ENCODE measurements around the gene ZIC4. TPM values are rescaled to one million over a fixed set of nuclear protein-coding genes. Genes with fewer than 3 reads are reported as not detected.

ZIC4 gene
- total RNA-seq (not detected), polyA plus RNA-seq (not detected)

- Mint-ChIP-seq H3K4me3 (peak within 1 kb of the TSS in 1 of 7 donors; percentile 24), H3K27me3 (peaks cover 73 to 81% of the 10 kb centered on the region in 2 donors), H3K27ac (no peak within 1 kb of the TSS), H3K9me3 (peaks cover 12 to 35% (median 28%) of the 10 kb centered on the region in 5 donors), H3K4me1 (peaks cover 10 to 13% (median 10%) of the 10 kb centered on the region in 3 donors), H3K36me3 (peaks cover 0 to 1% (median 1%) of the 10 kb centered on the region in 3 donors)
- Histone ChIP-seq H3K27ac (ENCODE audit: low read depth, low read length) (no peak within 1 kb of the TSS), H3K4me3 (ENCODE audit: low read length) (no peak within 1 kb of the TSS), H3K36me3 (ENCODE audit: insufficient read depth, low read length) (no peaks in the 10 kb centered on the region), H3K4me1 (ENCODE audit: insufficient read depth, low read length) (no peaks in the 10 kb centered on the region), H3K27me3 (ENCODE audit: insufficient read depth, low read length, poor library complexity, severe bottlenecking) (peaks cover 30% of the 10 kb centered on the region), H3K9me3 (ENCODE audit: low read length) (no peaks in the 10 kb centered on the region)
- ChIA-PET POLR2A (no interaction called here), CTCF (no interaction called here)
- DNase-seq, result no peak
Measured at GRCh38 chr3:147406028-147406931, at the start of gene ZIC4. TSS of gene ZIC4 (minus strand) at chr3:147406543. CDS start at chr3:147402797, 3,746 bp downstream.

GRCh38 chr3:147449669-147450068 is 43.3 kb upstream of the ZIC4 start:
- Histone ChIP-seq H3K27me3 (ENCODE audit: insufficient read depth, low read length, poor library complexity, severe bottlenecking) (no peaks in the 10 kb centered on the region), H3K27ac (ENCODE audit: low read depth, low read length) (no peak overlapping the region), H3K4me3 (ENCODE audit: low read length) (no peak overlapping the region), H3K4me1 (ENCODE audit: insufficient read depth, low read length) (no peaks in the 10 kb centered on the region), H3K36me3 (ENCODE audit: insufficient read depth, low read length) (no peaks in the 10 kb centered on the region), H3K9me3 (ENCODE audit: low read length) (no peaks in the 10 kb centered on the region)
- ChIA-PET POLR2A (no interaction called here), CTCF (no interaction called here)
- no peak for DNase-seq
- H3K4me3 Mint-ChIP-seq, result no peak overlapping the region
- H3K27me3 Mint-ChIP-seq, result no peaks in the 10 kb centered on the region
- H3K9me3 Mint-ChIP-seq, result peaks cover 2 to 7% (median 4%) of the 10 kb centered on the region in 5 donors
- no peaks in the 10 kb centered on the region for H3K4me1 Mint-ChIP-seq
- no peak overlapping the region for H3K27ac Mint-ChIP-seq
- peaks cover 0 to 1% (median 0%) of the 10 kb centered on the region in 3 donors for H3K36me3 Mint-ChIP-seq

- H3K36me3 ChIP-seq (ENCODE audit: insufficient read depth, low read length), result no peaks in the 10 kb centered on the region
- no peaks in the 10 kb centered on the region for H3K27me3 ChIP-seq (ENCODE audit: insufficient read depth, low read length, poor library complexity, severe bottlenecking)
- H3K4me1 ChIP-seq (ENCODE audit: insufficient read depth, low read length), result no peaks in the 10 kb centered on the region
- no peak overlapping the region for H3K27ac Mint-ChIP-seq
- no peaks in the 10 kb centered on the region for H3K9me3 ChIP-seq (ENCODE audit: low read length)
- H3K4me1 Mint-ChIP-seq, result no peaks in the 10 kb centered on the region
- no peak for DNase-seq
- H3K4me3 ChIP-seq (ENCODE audit: low read length), result no peak overlapping the region
- CTCF ChIA-PET, result no interaction called here
- peaks cover 2 to 12% (median 3%) of the 10 kb centered on the region in 5 donors for H3K9me3 Mint-ChIP-seq
- no peak overlapping the region for H3K4me3 Mint-ChIP-seq
- no peaks in the 10 kb centered on the region for H3K36me3 Mint-ChIP-seq
- no peaks in the 10 kb centered on the region for H3K27me3 Mint-ChIP-seq
- no peak overlapping the region for H3K27ac ChIP-seq (ENCODE audit: low read depth, low read length)
- POLR2A ChIA-PET, result no interaction called here
Measured at GRCh38 chr3:147447224-147447623, 40.9 kb upstream of the ZIC4 start.

GRCh38 chr3:147431751-147432150 is 25.4 kb upstream of the ZIC4 start:
- Histone ChIP-seq H3K27ac (ENCODE audit: low read depth, low read length) (no peak overlapping the region), H3K4me1 (ENCODE audit: insufficient read depth, low read length) (no peaks in the 10 kb centered on the region), H3K36me3 (ENCODE audit: insufficient read depth, low read length) (no peaks in the 10 kb centered on the region), H3K4me3 (ENCODE audit: low read length) (no peak overlapping the region), H3K9me3 (ENCODE audit: low read length) (peaks cover 5% of the 10 kb centered on the region), H3K27me3 (ENCODE audit: insufficient read depth, low read length, poor library complexity, severe bottlenecking) (no peaks in the 10 kb centered on the region)
- Mint-ChIP-seq H3K27me3 (no peaks in the 10 kb centered on the region), H3K36me3 (no peaks in the 10 kb centered on the region), H3K4me1 (no peaks in the 10 kb centered on the region), H3K4me3 (no peak overlapping the region), H3K27ac (no peak overlapping the region), H3K9me3 (peaks cover 0 to 6% (median 4%) of the 10 kb centered on the region in 5 donors)
- DNase-seq, result no peak
- POLR2A ChIA-PET, result no interaction called here
- CTCF ChIA-PET, result no interaction called here

- Mint-ChIP-seq H3K27ac (no peak overlapping the region), H3K27me3 (peaks cover 7 to 14% of the 10 kb centered on the region in 2 donors), H3K4me1 (no peaks in the 10 kb centered on the region), H3K9me3 (peaks cover under 1 to 9% (median 5%) of the 10 kb centered on the region in 5 donors), H3K4me3 (no peak overlapping the region), H3K36me3 (no peaks in the 10 kb centered on the region)
- Histone ChIP-seq H3K27ac (ENCODE audit: low read depth, low read length) (no peak overlapping the region), H3K36me3 (ENCODE audit: insufficient read depth, low read length) (no peaks in the 10 kb centered on the region), H3K9me3 (ENCODE audit: low read length) (no peaks in the 10 kb centered on the region), H3K4me1 (ENCODE audit: insufficient read depth, low read length) (no peaks in the 10 kb centered on the region), H3K27me3 (ENCODE audit: insufficient read depth, low read length, poor library complexity, severe bottlenecking) (peaks cover 2% of the 10 kb centered on the region), H3K4me3 (ENCODE audit: low read length) (no peak overlapping the region)
- POLR2A ChIA-PET, result no interaction called here
- no peak for DNase-seq
- CTCF ChIA-PET, result no interaction called here
Measured at GRCh38 chr3:147428754-147429153, 22.4 kb upstream of the ZIC4 start.

- Mint-ChIP-seq H3K4me1 (no peaks in the 10 kb centered on the region), H3K36me3 (no peaks in the 10 kb centered on the region), H3K4me3 (no peak overlapping the region), H3K27me3 (peaks cover 12 to 18% of the 10 kb centered on the region in 2 donors), H3K27ac (no peak overlapping the region), H3K9me3 (peaks cover 2 to 11% (median 7%) of the 10 kb centered on the region in 5 donors)
- no peaks in the 10 kb centered on the region for H3K36me3 ChIP-seq (ENCODE audit: insufficient read depth, low read length)
- no peak overlapping the region for H3K4me3 ChIP-seq (ENCODE audit: low read length)
- ChIA-PET POLR2A (no interaction called here), CTCF (no interaction called here)
- H3K27ac ChIP-seq (ENCODE audit: low read depth, low read length), result no peak overlapping the region
- no peak for DNase-seq
- no peaks in the 10 kb centered on the region for H3K4me1 ChIP-seq (ENCODE audit: insufficient read depth, low read length)
- H3K27me3 ChIP-seq (ENCODE audit: insufficient read depth, low read length, poor library complexity, severe bottlenecking), result peaks cover 6% of the 10 kb centered on the region
- H3K9me3 ChIP-seq (ENCODE audit: low read length), result no peaks in the 10 kb centered on the region
Measured at GRCh38 chr3:147428326-147428725, 22.0 kb upstream of the ZIC4 start.

GRCh38 chr3:147427746-147428145 is 21.4 kb upstream of the ZIC4 start:
- Histone ChIP-seq H3K27me3 (ENCODE audit: insufficient read depth, low read length, poor library complexity, severe bottlenecking) (peaks cover 12% of the 10 kb centered on the region), H3K4me1 (ENCODE audit: insufficient read depth, low read length) (no peaks in the 10 kb centered on the region), H3K9me3 (ENCODE audit: low read length) (no peaks in the 10 kb centered on the region), H3K4me3 (ENCODE audit: low read length) (no peak overlapping the region), H3K36me3 (ENCODE audit: insufficient read depth, low read length) (no peaks in the 10 kb centered on the region), H3K27ac (ENCODE audit: low read depth, low read length) (no peak overlapping the region)
- peaks cover 3 to 15% (median 9%) of the 10 kb centered on the region in 5 donors for H3K9me3 Mint-ChIP-seq
- no peak for DNase-seq
- POLR2A ChIA-PET, result no interaction called here
- peaks cover 17 to 24% of the 10 kb centered on the region in 2 donors for H3K27me3 Mint-ChIP-seq
- no peaks in the 10 kb centered on the region for H3K4me1 Mint-ChIP-seq
- H3K4me3 Mint-ChIP-seq, result no peak overlapping the region
- no peaks in the 10 kb centered on the region for H3K36me3 Mint-ChIP-seq
- no peak overlapping the region for H3K27ac Mint-ChIP-seq
- CTCF ChIA-PET, result no interaction called here

GRCh38 chr3:147426931-147427330 is 20.6 kb upstream of the ZIC4 start:
- Histone ChIP-seq H3K27ac (ENCODE audit: low read depth, low read length) (no peak overlapping the region), H3K27me3 (ENCODE audit: insufficient read depth, low read length, poor library complexity, severe bottlenecking) (peaks cover 15% of the 10 kb centered on the region), H3K9me3 (ENCODE audit: low read length) (no peaks in the 10 kb centered on the region), H3K4me1 (ENCODE audit: insufficient read depth, low read length) (no peaks in the 10 kb centered on the region), H3K36me3 (ENCODE audit: insufficient read depth, low read length) (no peaks in the 10 kb centered on the region), H3K4me3 (ENCODE audit: low read length) (no peak overlapping the region)
- Mint-ChIP-seq H3K4me1 (no peaks in the 10 kb centered on the region), H3K9me3 (peaks cover 4 to 23% (median 12%) of the 10 kb centered on the region in 5 donors), H3K27ac (no peak overlapping the region), H3K36me3 (no peaks in the 10 kb centered on the region), H3K4me3 (no peak overlapping the region), H3K27me3 (peaks cover 26 to 32% of the 10 kb centered on the region in 2 donors)
- DNase-seq, result no peak
- POLR2A ChIA-PET, result no interaction called here
- CTCF ChIA-PET, result no interaction called here
